GM04504 (cell line): Measurements from ENCODE around the gene PSTPIP1.

Experiments used
- DNase-seq: peaks from one replicate; pipeline ENCODE4 v3.0.0-alpha.2; 2012; ENCODE audit warnings: low read depth

Gene PSTPIP1

GRCh38 chr15:77018796-77019505 lies 24.0 kb downstream of the PSTPIP1 start:
- DNase-seq = no peak

GRCh38 chr15:77019521-77020331 lies 24.8 kb downstream of the PSTPIP1 start:
- DNase-seq = no peak

GRCh38 chr15:77020348-77021087 lies 25.6 kb downstream of the PSTPIP1 start:
- no peak for DNase-seq

GRCh38 chr15:77021088-77021481 lies 26.2 kb downstream of the PSTPIP1 start:
- no peak for DNase-seq

- DNase-seq = peak; percentile 32
Observed at GRCh38 chr15:77021803-77022381, 27.0 kb downstream of the PSTPIP1 start.

GRCh38 chr15:77022646-77023575 lies 28.0 kb downstream of the PSTPIP1 start:
- DNase-seq = no peak

- no peak for DNase-seq
Observed at GRCh38 chr15:77023576-77024272, 28.8 kb downstream of the PSTPIP1 start.

- no peak for DNase-seq
Observed at GRCh38 chr15:77024273-77025082, 29.6 kb downstream of the PSTPIP1 start.

GRCh38 chr15:77025083-77025901 lies 30.4 kb downstream of the PSTPIP1 start:
- no peak for DNase-seq

- DNase-seq = no peak
Observed at GRCh38 chr15:77025941-77026411, 31.1 kb downstream of the PSTPIP1 start.

- no peak for DNase-seq
Observed at GRCh38 chr15:77026501-77027110, 31.7 kb downstream of the PSTPIP1 start.

- DNase-seq = no peak
Observed at GRCh38 chr15:77027111-77027696, 32.3 kb downstream of the PSTPIP1 start.

GRCh38 chr15:77027697-77028450 lies 32.9 kb downstream of the PSTPIP1 start:
- no peak for DNase-seq

- no peak for DNase-seq
Observed at GRCh38 chr15:77028451-77029165, 33.7 kb downstream of the PSTPIP1 start.

GRCh38 chr15:77029166-77030047 lies 34.5 kb downstream of the PSTPIP1 start:
- DNase-seq = no peak
